HG03196 (cell line): ENCODE measurements around the gene SMYD3.
"Not testable (repeated sequence)": the region's sequence is repeated elsewhere in the genome, so short reads cannot be mapped to it uniquely, and the experiment has no call there.

ENCODE experiments used
- ATAC-seq: cut with Tn5 transposase; IDR thresholded peaks from one replicate; pipeline ENCODE4 v1.9.1; 2021; ENCODE audit not compliant: unreplicated experiment

The SMYD3 gene

DNA sequence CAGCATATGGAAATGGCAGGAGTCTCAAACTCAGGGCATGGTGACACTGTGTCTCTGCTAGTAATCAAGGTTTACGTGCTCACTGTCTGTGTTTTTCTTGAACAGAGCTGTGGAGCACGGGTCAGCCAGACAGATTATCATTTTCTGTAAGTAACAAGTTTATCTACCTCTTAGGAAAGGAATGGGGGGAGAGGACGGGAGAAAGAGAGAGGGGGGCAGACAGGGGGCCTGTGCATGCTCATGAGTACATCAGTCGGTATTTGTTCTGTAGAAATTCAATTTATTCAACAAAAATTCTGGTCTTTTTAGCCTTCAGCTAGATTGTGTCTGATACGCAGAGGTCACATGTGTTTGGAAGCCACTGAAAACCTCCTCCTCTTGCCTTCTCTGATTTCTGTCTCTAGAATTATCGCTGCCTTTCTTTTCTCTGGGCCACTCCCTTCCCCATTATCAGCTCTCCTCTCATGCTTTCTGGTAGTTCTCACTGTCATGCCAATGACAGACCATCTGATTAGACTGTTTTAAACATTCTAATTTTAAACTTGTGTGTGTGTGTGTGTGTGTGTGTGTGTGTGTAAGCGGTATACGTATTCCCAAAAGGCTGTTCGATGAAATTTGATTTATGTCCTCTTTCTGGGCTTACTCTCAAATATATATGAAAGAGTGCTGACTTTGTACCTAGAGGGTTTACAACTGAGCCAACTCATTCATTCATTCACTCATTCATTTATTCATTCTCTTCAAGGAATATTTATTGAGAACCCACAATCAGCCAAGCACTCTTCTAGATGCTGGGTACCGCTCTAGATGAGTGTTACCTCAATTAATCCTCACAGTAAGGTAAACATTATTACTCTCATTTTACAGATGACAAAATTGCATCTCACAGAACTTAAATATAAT is 715.4 kb downstream of the SMYD3 start:
- no peak for ATAC-seq

DNA sequence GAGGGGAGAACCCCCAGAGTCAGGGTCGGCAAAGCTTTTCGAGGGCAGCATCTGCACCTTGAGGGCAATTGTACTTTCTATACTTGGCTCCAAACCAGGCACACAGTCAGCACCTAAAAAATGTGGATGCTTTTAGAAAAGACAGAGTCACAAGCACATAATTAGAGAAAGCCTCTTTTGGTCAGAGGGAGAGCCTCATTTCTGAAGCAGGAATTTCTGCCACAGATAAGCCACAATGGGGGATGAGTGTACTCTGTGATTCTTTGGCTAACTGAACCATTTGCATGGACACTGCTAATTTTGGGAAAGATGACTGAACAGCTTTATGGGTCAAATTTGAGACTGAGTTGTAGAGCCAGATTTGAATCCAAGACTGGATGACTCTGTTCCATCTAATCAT is 716.6 kb downstream of the SMYD3 start:
- ATAC-seq: no peak

DNA sequence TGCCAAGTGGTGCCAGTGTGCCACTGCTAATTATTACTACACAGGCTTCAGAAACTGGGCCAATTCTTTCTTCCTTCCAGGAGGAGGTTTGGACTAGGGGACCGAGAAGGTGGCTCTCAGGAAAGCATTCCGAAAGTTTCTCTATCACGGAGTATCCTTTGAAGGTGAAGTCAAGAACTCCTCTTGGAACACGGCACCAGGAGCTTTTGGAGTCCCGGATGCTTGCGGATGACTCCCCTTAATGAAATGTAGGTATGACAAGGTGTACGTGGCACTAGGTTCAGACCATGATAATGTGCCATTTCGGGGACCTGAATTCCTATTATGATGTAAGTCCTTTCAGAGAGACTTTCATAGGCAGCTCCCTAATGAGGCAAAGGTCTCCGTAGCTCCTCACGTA is 718.2 kb downstream of the SMYD3 start:
- no peak for ATAC-seq

GRCh38 chr1:245788269-245788668 is 718.8 kb downstream of the SMYD3 start:
- ATAC-seq: no peak

DNA sequence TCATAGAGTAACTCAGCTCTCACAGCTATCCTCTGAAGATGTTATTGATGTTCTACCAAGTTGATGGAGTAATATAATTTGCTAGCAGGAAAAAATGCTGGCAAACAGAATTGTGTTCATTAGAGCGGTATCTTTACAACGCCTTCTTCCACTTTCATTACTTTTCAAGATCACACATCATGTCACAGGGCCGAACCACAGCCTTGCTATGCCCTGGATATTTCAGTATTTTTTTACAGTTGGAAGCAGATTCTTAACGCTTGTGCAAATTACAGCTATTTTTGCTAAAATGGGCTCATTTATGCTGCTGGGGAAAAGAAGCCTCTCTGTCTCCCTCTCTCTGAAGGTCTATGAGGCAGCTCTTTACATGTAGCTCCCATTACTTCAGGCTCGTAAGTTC is 720.1 kb downstream of the SMYD3 start:
- ATAC-seq: no peak

GRCh38 chr1:245779797-245780755 is 727.0 kb downstream of the SMYD3 start:
- ATAC-seq: no peak

DNA sequence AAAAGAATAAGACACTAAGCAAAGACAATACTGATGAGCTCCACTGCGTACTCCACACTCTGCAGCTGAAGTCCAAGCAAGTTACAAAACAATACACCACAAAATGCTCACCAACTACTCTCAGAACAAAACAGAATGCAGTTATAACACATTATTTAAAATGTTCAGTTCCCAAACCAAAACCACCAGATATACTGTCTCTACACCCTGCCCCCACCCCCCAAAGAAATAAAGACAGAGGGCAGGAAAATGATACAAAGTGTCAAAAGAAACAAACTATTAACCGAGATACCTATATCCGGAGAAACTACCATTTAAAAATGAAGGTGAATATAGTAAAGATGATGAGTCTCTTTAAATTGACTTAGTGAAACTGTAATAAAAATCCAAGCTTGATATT is 729.3 kb downstream of the SMYD3 start:
- ATAC-seq: no peak

DNA sequence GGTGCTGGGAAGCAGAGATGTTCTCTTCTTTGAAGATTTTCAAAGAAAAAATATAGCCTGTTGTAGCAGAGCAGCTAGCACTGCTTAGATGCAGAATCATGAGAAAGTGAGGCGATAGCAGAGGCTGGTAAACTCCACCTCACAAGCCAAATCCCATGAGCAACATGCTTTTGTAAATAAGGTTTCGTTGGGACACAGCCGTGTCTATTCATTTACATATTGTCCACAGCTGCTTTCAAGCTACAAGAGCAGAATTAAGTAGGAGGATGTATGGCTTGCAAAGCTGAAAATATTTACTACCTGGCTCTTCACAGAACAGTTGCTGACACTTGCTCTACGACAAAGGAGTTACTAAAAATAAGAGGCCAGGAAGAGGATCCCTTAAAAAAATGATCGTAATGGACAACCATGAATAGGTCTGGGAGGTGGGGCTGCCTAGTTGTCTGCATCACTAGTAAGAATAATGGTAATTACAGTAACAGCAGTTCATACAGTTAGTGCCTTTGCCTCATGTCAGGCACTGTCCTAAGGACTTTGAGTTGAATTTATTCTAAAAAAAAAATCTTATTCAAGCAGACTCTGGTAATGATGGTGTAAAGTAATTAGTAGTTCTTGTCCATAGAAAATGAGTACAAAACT is 730.3 kb downstream of the SMYD3 start:
- ATAC-seq: no peak

GRCh38 chr1:245776139-245776538 is 730.9 kb downstream of the SMYD3 start:
- ATAC-seq: no peak

DNA sequence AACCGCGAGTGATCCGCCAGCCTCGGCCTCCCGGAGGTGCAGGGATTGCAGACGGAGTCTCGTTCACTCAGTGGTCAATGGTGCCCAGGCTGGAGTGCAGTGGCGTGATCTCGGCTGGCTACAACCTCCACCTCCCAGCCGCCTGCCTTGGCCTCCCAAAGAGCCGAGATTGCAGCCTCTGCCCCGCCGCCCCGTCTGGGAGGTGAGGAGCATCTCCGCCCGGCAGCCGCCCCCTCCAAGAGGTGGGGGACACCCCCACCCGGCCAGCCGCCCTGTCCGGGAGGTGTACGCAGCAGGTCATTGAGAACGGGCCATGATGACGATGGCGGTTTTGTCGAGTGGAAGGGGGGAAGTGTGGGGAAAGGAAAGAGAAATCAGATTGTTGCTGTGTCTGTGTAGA is 732.1 kb downstream of the SMYD3 start:
- ATAC-seq: not testable (repeated sequence)

DNA sequence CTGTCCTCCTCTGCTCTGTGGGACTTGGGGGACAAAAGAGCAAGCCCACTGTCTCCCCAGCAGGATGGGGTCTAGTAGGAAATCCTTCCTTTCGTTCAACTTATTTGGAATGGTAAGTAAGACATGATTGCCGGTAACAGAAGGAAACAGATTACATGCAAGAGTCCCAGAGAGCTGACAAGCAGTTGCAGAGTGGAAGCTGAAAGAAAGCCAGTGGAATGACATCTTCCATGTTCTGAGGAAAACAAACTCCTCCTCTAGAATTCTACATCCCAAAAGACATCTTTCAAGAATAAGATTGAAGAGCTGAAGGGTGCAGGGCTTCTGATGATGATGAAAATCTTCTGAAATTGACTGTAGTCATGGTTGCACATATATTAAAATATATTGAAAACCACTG is 732.9 kb downstream of the SMYD3 start:
- no peak for ATAC-seq

DNA sequence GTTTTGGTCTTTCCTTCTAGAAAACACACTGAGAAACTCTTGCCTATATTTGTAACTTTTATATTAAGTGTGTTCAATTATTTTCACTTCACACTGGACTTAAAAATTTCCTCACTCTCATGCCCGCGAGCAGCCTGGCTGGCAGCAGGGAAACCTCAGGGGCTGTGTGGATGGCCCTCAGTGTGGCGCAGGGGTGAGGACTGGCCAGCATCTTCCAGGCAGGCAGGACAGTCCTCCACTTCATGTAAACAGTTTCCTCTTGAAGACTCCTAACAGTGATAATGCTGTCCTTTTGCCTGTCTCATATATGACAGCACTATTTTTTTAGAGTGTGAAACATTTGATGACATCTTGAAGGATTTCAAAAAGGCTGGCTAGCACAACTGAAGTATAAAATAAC is 733.7 kb downstream of the SMYD3 start:
- no peak for ATAC-seq

GRCh38 chr1:245772739-245773138 is 734.3 kb downstream of the SMYD3 start:
- no peak for ATAC-seq

- no peak for ATAC-seq
Observed at GRCh38 chr1:245772325-245772724, 734.8 kb downstream of the SMYD3 start.

DNA sequence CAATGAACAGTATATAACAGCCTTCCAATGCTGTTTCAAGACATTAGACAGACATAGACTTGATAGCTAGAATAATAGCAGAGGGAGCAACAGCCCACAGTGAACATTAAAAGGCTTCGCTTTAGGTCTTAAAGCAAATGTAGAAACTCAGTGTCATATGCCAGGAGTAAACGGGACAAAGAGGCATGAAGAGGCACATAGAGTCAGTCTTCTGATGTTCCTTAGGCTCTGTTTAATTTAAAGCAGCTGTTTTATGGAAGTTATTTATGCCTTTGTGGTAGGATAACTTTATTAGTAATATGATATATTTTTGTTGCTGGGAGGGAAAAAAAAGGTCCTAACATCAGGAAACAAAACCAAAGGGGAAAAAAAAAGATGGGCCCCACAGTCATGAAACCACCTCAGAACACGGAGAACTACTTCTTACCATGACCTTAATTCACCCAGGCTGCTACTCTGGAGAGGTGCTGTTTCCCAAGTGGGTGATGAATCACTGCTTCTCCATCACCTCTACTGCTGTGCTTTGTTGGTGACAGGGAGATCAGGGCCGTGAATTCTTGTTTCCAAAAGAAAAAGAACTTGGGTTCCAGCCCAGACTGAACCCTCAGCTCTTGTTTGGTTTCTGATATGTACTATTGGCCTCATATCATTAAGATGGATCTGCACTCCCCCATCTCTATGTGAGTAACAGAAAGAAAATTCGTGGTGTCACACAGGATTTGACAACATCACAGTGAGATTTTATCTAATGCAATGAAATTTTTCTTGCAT is 735.4 kb downstream of the SMYD3 start:
- ATAC-seq: no peak

GRCh38 chr1:245770156-245770555 is 736.9 kb downstream of the SMYD3 start:
- ATAC-seq: no peak

- no peak for ATAC-seq
Observed at GRCh38 chr1:245768596-245768995, 738.5 kb downstream of the SMYD3 start.

GRCh38 chr1:245765230-245766000 is 741.7 kb downstream of the SMYD3 start:
- no peak for ATAC-seq

- no peak for ATAC-seq
Observed at GRCh38 chr1:245763873-245764331, 743.2 kb downstream of the SMYD3 start.
